Measurements from ENCODE around the gene CD164. TPM values are rescaled to one million over a fixed set of nuclear protein-coding genes. Genes with fewer than 3 reads are reported as not detected.

Gene CD164
- total and polyA plus RNA-seq, 2 donors (not counting 3 experiments of a cell fraction or from before 2014, with no cell fraction given), result 116 to 172 TPM

DNA sequence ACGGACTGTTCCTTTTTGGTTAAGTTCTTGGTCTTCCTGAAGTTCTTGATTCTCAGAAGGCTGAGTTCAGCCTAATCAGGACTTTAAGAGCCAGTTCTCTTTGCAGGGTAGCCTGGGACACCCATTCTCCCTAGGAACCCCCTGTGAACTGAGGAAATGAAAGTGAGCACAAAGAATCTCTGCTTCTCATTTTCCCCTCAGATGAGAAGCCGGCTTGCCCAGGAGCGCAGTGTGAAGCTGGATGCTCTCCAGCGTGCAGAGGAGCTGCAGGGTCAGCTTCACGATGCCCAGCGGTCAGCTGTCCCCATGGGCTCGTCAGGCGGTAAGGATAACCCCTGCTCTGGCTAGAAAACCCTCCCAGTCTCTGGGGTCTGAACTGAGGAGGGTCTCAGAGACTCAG is 34.0 kb downstream of the CD164 start:
- dilution Hi-C loops (cut with MboI; ENCODE audit: extremely low pct_ligation_motif_present, low sequenced_read_pairs) (no loop called here), intact Hi-C loops (cut with micrococcal nuclease) (no loop called here)
- no peak overlapping the region for H3K4me3 ChIP-seq (replicated peaks in 1 of 3; ENCODE audit: insufficient read depth in 1 of 3, low read depth in 1 of 3, low read length in 3 of 3)
- no peaks in the 10 kb centered on the region for H3K9me3 ChIP-seq (replicated peaks; ENCODE audit: control insufficient read depth, insufficient read depth, low read length)
- no peaks in the 10 kb centered on the region for H4K20me1 ChIP-seq (replicated peaks; ENCODE audit: control insufficient read depth, extremely low read depth, insufficient read depth, low read length)
- H3K27me3 ChIP-seq (ENCODE audit: control insufficient read depth in 2 of 2, insufficient read depth in 2 of 2, low read length in 2 of 2), result no peaks in the 10 kb centered on the region
- DNase-seq (ENCODE audit: low read depth, low spot score) (no peak), FAIRE-seq (no peak)
- H3K9me1 ChIP-seq (replicated peaks; ENCODE audit: control insufficient read depth, extremely low read depth, insufficient read depth, low read length), result no peaks in the 10 kb centered on the region
- BruUV-seq (replicated peaks), result no TSS peak
- H3K36me3 ChIP-seq (ENCODE audit: control insufficient read depth in 2 of 2, extremely low read depth in 1 of 2, insufficient read depth in 2 of 2, low read length in 2 of 2), result no peaks in the 10 kb centered on the region
- H3K4me2 ChIP-seq (ENCODE audit: insufficient read depth, low read length), result no peak overlapping the region
- ChIA-PET CTCF (no interaction called here), POLR2A (interaction anchor here (1.2 kb wide), 1 partner anchor 254 kb away, joined by 3 read pairs; the partner anchor contains the start of gene SESN1)
- H3K27ac ChIP-seq (ENCODE audit: insufficient read depth, low read depth, low read length), result no peak overlapping the region
- H3K9ac ChIP-seq (replicated peaks; ENCODE audit: extremely low read depth, insufficient read depth, low read length), result no peak overlapping the region
- no peak overlapping the region for H2AFZ ChIP-seq (ENCODE audit: low read depth, low read length)
- H3K4me1 ChIP-seq (ENCODE audit: control insufficient read depth, extremely low read depth, insufficient read depth, low read length), result no peaks in the 10 kb centered on the region
- H3K79me2 ChIP-seq (ENCODE audit: control insufficient read depth, insufficient read depth, low read length), result no peaks in the 10 kb centered on the region
- TF ChIP-seq JUN (IDR thresholded peaks at IDR 0.05; ENCODE audit: borderline replicate concordance, insufficient read depth, insufficient read length, low read depth), result no peak
- no peak for TF ChIP-seq POLR2A (IDR thresholded peaks at IDR 0.05; ENCODE audit: low read depth, low read length)
- no peak for TF ChIP-seq EZH2 (IDR thresholded peaks at IDR 0.05; ENCODE audit: borderline replicate concordance, low read depth, low read length, severe bottlenecking)
- no peak for TF ChIP-seq POLR2AphosphoS5 (IDR thresholded peaks at IDR 0.05; ENCODE audit: insufficient read depth, low read depth, low read length)
- TF ChIP-seq FOS (IDR thresholded peaks at IDR 0.05; ENCODE audit: borderline replicate concordance, insufficient read depth, low read length), result no peak
- TF ChIP-seq, protein P1, sequence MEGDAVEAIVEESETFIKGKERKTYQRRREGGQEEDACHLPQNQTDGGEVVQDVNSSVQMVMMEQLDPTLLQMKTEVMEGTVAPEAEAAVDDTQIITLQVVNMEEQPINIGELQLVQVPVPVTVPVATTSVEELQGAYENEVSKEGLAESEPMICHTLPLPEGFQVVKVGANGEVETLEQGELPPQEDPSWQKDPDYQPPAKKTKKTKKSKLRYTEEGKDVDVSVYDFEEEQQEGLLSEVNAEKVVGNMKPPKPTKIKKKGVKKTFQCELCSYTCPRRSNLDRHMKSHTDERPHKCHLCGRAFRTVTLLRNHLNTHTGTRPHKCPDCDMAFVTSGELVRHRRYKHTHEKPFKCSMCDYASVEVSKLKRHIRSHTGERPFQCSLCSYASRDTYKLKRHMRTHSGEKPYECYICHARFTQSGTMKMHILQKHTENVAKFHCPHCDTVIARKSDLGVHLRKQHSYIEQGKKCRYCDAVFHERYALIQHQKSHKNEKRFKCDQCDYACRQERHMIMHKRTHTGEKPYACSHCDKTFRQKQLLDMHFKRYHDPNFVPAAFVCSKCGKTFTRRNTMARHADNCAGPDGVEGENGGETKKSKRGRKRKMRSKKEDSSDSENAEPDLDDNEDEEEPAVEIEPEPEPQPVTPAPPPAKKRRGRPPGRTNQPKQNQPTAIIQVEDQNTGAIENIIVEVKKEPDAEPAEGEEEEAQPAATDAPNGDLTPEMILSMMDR (IDR thresholded peaks at IDR 0.05; ENCODE audit: extremely low read depth in 1 of 2, insufficient read depth in 1 of 2, low read depth in 1 of 2, low read length in 2 of 2), result no peak
- no peak for TF ChIP-seq MYC (IDR thresholded peaks at IDR 0.05; ENCODE audit: low read depth, low read length)
- no peak for TF ChIP-seq GATA2 (IDR thresholded peaks at IDR 0.05; ENCODE audit: insufficient read depth, insufficient read length, low read depth, low read length)
- TF ChIP-seq, protein P2, sequence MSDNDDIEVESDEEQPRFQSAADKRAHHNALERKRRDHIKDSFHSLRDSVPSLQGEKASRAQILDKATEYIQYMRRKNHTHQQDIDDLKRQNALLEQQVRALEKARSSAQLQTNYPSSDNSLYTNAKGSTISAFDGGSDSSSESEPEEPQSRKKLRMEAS (IDR thresholded peaks at IDR 0.05; ENCODE audit: insufficient read depth, insufficient read length), result no peak

Measured in endothelial cell of umbilical vein (primary cell).